GM19023 (cell line): Measurements from ENCODE around the gene MBNL1.
"Not testable (repeated sequence)": the region's sequence is repeated elsewhere in the genome, so short reads cannot be mapped to it uniquely, and the experiment has no call there.

Experiments
- ATAC-seq: cut with Tn5 transposase; IDR thresholded peaks from one replicate; pipeline ENCODE4 v1.9.1; 2021; ENCODE audit warnings: mild to moderate bottlenecking, moderate library complexity; ENCODE audit not compliant: unreplicated experiment

Gene MBNL1

DNA sequence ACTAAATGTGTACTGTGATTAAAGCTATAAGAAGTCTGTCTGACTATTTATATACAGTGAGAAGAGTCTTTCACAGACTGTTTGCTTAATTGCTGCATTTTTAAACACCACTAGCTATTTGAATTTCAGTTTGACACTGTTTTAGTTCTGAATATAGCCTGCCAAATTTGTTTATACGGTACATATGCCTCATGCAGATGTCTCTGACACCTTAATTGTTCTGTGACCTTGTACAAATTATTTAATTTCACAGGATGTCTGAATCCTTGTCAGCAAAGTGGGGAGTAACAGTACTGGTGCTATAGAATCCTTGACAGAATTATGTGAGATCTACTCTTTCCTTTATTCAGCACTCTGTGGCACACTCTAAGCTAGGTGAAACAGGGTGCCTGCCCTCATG is 125.5 kb downstream of the MBNL1 start:
- ATAC-seq: no peak

GRCh38 chr3:152395764-152396163 is 127.0 kb downstream of the MBNL1 start:
- no peak for ATAC-seq

DNA sequence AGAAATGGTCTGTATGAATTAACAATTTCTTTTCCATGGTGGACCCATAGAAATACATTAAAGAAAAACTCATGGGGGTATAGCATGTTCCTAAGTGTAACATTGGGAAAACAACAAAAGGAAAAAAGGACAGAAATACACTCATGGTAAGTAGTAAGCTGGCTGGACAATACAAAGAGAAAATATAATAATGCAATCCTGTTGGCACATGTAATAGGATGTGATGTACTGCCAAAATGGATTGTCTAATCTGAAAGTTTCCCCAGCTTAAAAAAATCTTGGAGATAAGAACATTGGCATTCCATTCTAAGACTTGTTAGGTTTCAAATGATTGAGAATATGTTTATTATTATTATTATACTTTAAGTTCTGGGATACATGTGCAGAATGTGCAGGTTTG is 128.1 kb downstream of the MBNL1 start:
- ATAC-seq: no peak

DNA sequence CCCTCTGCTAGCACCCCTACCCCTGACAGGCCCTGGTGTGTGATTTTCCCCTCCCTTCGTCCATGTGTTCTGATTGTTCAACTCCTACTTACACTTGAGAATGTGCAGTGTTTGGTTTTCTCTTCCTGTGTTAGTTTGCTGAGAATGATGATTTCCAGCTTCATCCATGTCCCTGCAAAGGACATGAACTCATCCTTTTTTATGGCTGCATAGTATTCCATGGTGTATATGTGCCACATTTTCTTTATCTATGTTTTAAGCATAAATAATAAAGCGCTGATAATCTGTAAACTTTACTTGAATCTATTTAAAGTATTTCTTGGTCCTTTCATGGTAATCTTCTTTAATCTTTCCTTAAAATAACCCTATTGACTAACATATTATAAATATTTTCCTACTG is 128.6 kb downstream of the MBNL1 start:
- not testable (repeated sequence) for ATAC-seq

DNA sequence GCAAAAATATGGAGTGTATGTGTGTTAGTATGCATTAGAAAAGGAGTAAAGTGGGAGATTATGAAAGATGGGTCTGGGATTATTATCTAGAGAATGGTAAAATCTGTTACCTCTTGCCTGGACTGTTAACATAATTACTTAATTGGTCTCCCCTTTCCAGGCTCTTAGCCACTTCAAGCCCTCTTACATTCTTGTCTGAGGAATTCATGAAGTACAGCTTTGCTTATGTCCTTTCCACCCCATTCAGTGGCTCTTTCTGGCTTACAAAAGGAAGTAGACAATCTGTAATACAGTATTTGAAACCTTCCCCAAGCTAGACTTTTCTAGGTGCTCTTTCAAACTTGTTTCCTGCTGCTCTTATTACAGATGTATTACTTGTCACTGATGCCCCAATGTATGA is 129.8 kb downstream of the MBNL1 start:
- ATAC-seq: no peak

DNA sequence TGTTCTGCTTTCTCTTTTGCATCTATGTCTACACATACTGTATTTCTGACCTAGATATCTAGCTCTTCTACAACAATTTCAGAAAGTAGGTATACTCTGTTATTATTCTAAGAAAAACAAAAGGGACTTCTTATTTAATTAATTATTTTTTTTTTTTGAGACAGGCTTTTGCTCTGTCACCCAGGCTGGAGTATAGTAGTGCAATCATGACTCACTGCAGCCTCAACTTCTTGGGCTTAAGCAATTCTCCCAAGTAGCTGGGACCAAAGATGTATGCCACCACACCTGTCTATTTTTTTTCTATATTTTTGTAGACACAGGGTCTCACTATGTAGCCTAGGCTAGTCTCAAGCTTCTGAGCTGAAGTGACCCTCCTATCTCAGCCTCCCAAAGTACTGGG is 130.6 kb downstream of the MBNL1 start:
- ATAC-seq: no peak

GRCh38 chr3:152400887-152401286 is 132.2 kb downstream of the MBNL1 start:
- ATAC-seq: no peak

- no peak for ATAC-seq
Measured at GRCh38 chr3:152402695-152403451, 134.1 kb downstream of the MBNL1 start.

GRCh38 chr3:152403632-152404066 is 134.9 kb downstream of the MBNL1 start:
- ATAC-seq: no peak

- ATAC-seq: no peak
Measured at GRCh38 chr3:152404976-152405375, 136.2 kb downstream of the MBNL1 start.

DNA sequence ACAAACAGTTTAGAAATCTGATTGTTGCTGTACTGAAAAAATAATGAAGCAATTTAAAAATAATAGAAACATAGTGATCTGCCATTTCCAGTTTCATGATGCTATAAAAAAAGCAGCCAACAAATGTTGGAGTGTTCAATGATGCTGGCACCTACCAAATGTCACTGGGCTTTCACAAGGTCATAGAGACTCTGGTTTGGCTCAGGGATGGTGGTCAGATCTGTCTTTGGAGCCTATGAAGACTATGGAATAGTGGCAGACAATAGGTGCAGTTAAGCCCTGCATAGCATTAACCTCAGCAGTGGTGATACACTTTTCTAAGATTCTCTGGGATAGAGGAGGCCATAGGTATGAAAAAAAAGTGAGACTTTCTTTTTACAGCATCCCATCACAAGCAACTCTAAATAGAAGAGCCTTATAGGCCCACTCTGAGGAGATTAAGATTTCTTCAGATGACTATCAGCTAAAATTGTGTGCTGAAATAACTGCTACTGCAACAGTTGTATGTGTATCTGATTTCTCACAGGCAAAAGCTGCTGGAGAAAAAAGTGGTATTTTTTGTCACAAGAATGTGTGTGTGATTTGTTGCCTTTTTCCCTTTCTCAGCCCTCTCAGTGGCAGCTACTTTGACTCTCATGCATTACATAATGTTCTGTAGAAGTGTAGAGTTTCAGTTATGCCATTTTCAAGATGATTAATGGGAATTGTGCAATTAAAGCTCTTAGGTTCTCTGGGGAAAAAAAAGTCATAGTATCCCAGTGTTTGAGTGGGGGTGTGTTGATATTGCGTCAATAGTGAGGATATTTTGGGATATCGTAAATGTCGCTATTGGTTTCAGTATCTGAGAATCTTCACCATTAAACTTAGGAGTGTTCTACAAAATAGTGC is 137.4 kb downstream of the MBNL1 start:
- ATAC-seq: no peak

- no peak for ATAC-seq
Measured at GRCh38 chr3:152413240-152413639, 144.5 kb downstream of the MBNL1 start.

GRCh38 chr3:152416808-152417580 is 148.3 kb downstream of the MBNL1 start:
- no peak for ATAC-seq

GRCh38 chr3:152419748-152420147 is 151.0 kb downstream of the MBNL1 start:
- ATAC-seq: no peak

- ATAC-seq: no peak
Measured at GRCh38 chr3:152421162-152421561, 152.4 kb downstream of the MBNL1 start.

- ATAC-seq: no peak
Measured at GRCh38 chr3:152426393-152426792, 157.7 kb downstream of the MBNL1 start.

GRCh38 chr3:152428577-152428976 is 159.8 kb downstream of the MBNL1 start:
- ATAC-seq: no peak

- no peak for ATAC-seq
Measured at GRCh38 chr3:152430223-152431002, 161.7 kb downstream of the MBNL1 start.

- ATAC-seq: no peak
Measured at GRCh38 chr3:152434142-152434541, 165.4 kb downstream of the MBNL1 start.

DNA sequence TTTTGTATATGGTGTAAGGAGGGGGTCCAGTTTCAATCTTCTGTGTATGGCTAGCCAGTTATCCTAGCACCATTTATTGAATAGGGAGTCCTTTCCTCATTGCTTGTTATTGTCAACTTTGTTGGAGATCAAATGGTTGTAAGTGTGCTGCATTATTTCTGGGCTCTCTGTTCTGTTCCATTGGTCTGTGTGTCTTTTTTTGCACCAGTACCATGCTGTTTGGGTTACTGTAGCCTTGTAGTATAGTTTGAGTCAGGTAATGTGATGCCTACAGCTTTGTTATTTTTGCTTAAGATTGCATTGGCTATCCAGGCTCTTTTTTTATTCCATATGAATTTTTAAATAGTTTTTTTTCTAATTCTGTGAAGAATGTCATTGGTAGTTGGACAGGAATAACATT is 166.5 kb downstream of the MBNL1 start:
- not testable (repeated sequence) for ATAC-seq
